Measurements from ENCODE around the gene ZNF880.
"Not testable (repeated sequence)": the region's sequence is repeated elsewhere in the genome, so short reads cannot be mapped to it uniquely, and the experiment has no call there.

ZNF880 gene

GRCh38 chr19:52369559-52370340 is at the start of gene ZNF880:
Gene ZNF880, plus strand, starts transcription at chr19:52369923. Its CDS starts 43 bp downstream, at chr19:52369966.
- DNase-seq, result peak; percentile 86

- DNase-seq, result no peak
Measured at GRCh38 chr19:52322429-52322828, 47.3 kb upstream of the ZNF880 start.

GRCh38 chr19:52331757-52332156 is 38.0 kb upstream of the ZNF880 start:
- no peak for DNase-seq

GRCh38 chr19:52335768-52336116 is 34.0 kb upstream of the ZNF880 start:
- no peak for DNase-seq

- DNase-seq, result peak; percentile 75
Measured at GRCh38 chr19:52336117-52336790, 33.5 kb upstream of the ZNF880 start, which contains the start of gene ZNF610. Gene ZNF610, plus strand, starts transcription at chr19:52336243. Its CDS starts 12,930 bp downstream, at chr19:52349173.

GRCh38 chr19:52336791-52337381 is 32.8 kb upstream of the ZNF880 start:
- no peak for DNase-seq

GRCh38 chr19:52339022-52339421 is 30.7 kb upstream of the ZNF880 start:
- not testable (repeated sequence) for DNase-seq

- peak; percentile 20 for DNase-seq
Measured at GRCh38 chr19:52343548-52343947, 26.2 kb upstream of the ZNF880 start.

- no peak for DNase-seq
Measured at GRCh38 chr19:52345162-52345561, 24.6 kb upstream of the ZNF880 start.

- no peak for DNase-seq
Measured at GRCh38 chr19:52351512-52351911, 18.2 kb upstream of the ZNF880 start.

- DNase-seq, result no peak
Measured at GRCh38 chr19:52366414-52366824, 3.3 kb upstream of the ZNF880 start.

- no peak for DNase-seq
Measured at GRCh38 chr19:52370341-52370710, 603 bp downstream of the ZNF880 start.

GRCh38 chr19:52391135-52391534 is 21.4 kb downstream of the ZNF880 start:
- no peak for DNase-seq

- DNase-seq, result peak; percentile 86
Measured at GRCh38 chr19:52397310-52398080, 27.8 kb downstream of the ZNF880 start, which contains the start of gene ZNF528. Gene ZNF528, plus strand, starts transcription at chr19:52397849. Its CDS starts 4,165 bp downstream, at chr19:52402014.

- DNase-seq, result no peak
Measured at GRCh38 chr19:52398081-52398441, 28.3 kb downstream of the ZNF880 start.

- no peak for DNase-seq
Measured at GRCh38 chr19:52410276-52410675, 40.6 kb downstream of the ZNF880 start.

- no peak for DNase-seq
Measured at GRCh38 chr19:52415711-52416110, 46.0 kb downstream of the ZNF880 start.

GRCh38 chr19:52428937-52429336 is 59.2 kb downstream of the ZNF880 start, which contains the start of gene ZNF534:
Gene ZNF534, plus strand, starts transcription at chr19:52429148. Its CDS starts 2,327 bp downstream, at chr19:52431475.
- no peak for DNase-seq
